GM18505 (cell line): Measurements from ENCODE around the gene CATSPER2.
"Not testable (repeated sequence)": the region's sequence is repeated elsewhere in the genome, so short reads cannot be mapped to it uniquely, and the experiment has no call there.

Experiments used
- ATAC-seq: cut with Tn5 transposase; IDR thresholded peaks from one replicate; pipeline ENCODE4 v1.9.1; 2021; ENCODE audit not compliant: unreplicated experiment

CATSPER2 gene

GRCh38 chr15:43599131-43599530 is 49.5 kb downstream of the CATSPER2 start:
- not testable (repeated sequence) for ATAC-seq

- not testable (repeated sequence) for ATAC-seq
These were observed 55.1 kb downstream of the CATSPER2 start, which contains the start of gene CKMT1B for GRCh38 chr15:43593328-43594190. CKMT1B (plus strand) TSS chr15:43594027; CDS start chr15:43594219, 192 bp downstream.

- ATAC-seq = not testable (repeated sequence)
These were observed 55.8 kb downstream of the CATSPER2 start for GRCh38 chr15:43592841-43593240.

GRCh38 chr15:43589778-43590466 is 58.7 kb downstream of the CATSPER2 start, which contains the start of gene PPIP5K1:
PPIP5K1 (minus strand) TSS chr15:43590208; CDS start chr15:43584504, 5,704 bp downstream.
- ATAC-seq = peak; percentile 96
